WERI-Rb-1 (cell line): ENCODE data around the gene LHPP.

Experiments
- DNase-seq: peaks from one replicate; pipeline ENCODE4 v3.0.0-alpha.2; 2020
- H3K27ac ChIP-seq: fragments of 250-450 bp; sonication (Bioruptor Pico); 2 replicates; pipeline ENCODE4 v1.5.1; 2020; ENCODE audit warnings: mild to moderate bottlenecking, moderate library complexity
- H3K27me3 ChIP-seq: fragments of 250-450 bp; sonication (Bioruptor Pico); 2 replicates; pipeline ENCODE4 v1.5.1; 2021; ENCODE audit warnings: mild to moderate bottlenecking, low read depth, moderate library complexity; ENCODE audit not compliant: insufficient read depth, severe bottlenecking
- H3K36me3 ChIP-seq: fragments of 250-450 bp; sonication (Bioruptor Pico); 2 replicates; pipeline ENCODE4 v1.5.1; 2020; ENCODE audit warnings: mild to moderate bottlenecking, moderate library complexity
- H3K4me3 ChIP-seq: 2 replicates; pipeline ENCODE4 v1.5.1; 2011; ENCODE audit warnings: low read depth, mild to moderate bottlenecking, control low read depth, low read length
- H3K9me3 ChIP-seq: fragments of 250-450 bp; sonication (Bioruptor Pico); 2 replicates; pipeline ENCODE4 v1.5.1; 2021; ENCODE audit warnings: mild to moderate bottlenecking, moderate library complexity; ENCODE audit not compliant: severe bottlenecking
- CTCF ChIP-seq: IDR thresholded peaks from 2 replicates; pipeline ENCODE4 v1.5.1; 2011; ENCODE audit warnings: low read depth, mild to moderate bottlenecking, control low read depth, inconsistent platforms, low read length

Gene LHPP

DNA sequence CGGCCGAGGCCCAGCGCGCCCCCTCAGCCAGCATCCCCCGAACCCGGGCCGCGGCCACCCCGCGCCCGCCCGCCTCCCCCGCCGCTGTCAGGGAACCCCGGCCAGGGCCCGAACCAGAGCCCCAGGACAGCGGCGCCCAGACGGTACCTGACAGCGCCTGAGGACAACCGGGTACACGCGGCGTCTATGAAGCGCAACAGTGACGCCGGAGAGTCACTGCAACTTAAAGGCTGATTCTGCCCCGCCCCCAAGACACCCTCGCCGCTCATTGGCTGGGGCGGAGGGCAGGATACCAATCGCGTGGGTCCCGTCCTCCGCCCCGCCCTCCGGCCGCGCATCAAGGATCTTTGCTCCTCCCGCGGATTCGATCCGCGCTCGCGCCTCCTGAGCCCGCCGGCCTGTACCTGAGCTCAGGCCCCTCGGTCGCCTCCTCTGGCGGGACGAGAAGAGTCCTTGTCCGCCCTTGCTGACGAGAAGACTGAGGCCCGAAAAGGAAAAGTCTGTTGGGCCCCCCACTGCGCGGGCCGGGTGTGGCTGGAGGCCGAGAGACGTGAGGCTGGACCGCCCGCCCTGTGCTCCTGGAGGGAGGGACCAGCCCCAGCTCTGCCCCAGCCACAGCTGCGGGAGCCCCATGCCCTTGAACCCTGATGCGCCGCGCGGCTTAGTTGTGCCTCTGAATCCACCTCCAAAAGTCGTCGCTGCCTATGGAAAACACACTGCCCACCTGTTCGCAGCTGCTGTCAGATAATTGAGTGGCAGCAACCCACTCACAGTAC, 42.7 kb upstream of the LHPP start, which contains the start of gene OAT:
Gene OAT (minus strand): TSS at position 198 of the 776 bp plus-strand sequence. CDS start 6,752 bp downstream, outside the sequence.
- H3K27me3 ChIP-seq = no peaks in the 10 kb centered on the region
- DNase-seq = peak; percentile 98
- no peaks in the 10 kb centered on the region for H3K9me3 ChIP-seq
- H3K36me3 ChIP-seq = no peaks in the 10 kb centered on the region
- TF ChIP-seq CTCF = peak; percentile 34; the same call in 1 of the 2 replicates
- H3K27ac ChIP-seq = peak within 1 kb of the TSS; percentile 68
- H3K4me3 ChIP-seq = peak within 1 kb of the TSS; percentile 79

- DNase-seq = no peak
- H3K27me3 ChIP-seq = no peaks in the 10 kb centered on the region
- no peaks in the 10 kb centered on the region for H3K36me3 ChIP-seq
- H3K4me3 ChIP-seq = no peak overlapping the region
- no peak overlapping the region for H3K27ac ChIP-seq
- H3K9me3 ChIP-seq = no peaks in the 10 kb centered on the region
- TF ChIP-seq CTCF = no peak
Observed at GRCh38 chr10:124419635-124420034, 42.0 kb upstream of the LHPP start.

DNA sequence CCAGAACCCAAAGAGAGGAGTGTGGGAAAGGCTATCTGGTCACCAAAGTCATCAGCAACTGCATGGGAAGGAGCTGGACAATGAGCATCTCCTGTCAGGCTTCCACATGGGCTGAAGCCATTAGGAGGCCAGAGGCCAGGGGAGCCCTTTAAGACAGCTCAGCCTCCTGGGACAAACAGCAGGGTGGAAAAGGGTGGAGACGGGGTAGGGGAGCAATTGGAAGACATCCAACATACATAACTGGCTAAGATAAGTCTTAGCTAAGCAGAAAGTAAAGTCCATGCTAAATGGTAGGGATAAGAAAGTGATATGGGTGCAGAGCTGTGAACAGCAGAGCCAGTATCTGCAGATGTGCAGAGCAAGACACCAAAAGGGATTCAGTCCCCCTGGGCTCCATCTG, 41.4 kb upstream of the LHPP start:
- DNase-seq = no peak

GRCh38 chr10:124422742-124423141, 38.9 kb upstream of the LHPP start:
- no peaks in the 10 kb centered on the region for H3K9me3 ChIP-seq
- no peak for TF ChIP-seq CTCF
- DNase-seq = no peak
- no peak overlapping the region for H3K27ac ChIP-seq
- H3K27me3 ChIP-seq = no peaks in the 10 kb centered on the region
- H3K36me3 ChIP-seq = no peaks in the 10 kb centered on the region
- H3K4me3 ChIP-seq = no peak overlapping the region

More for the DNA sequence above, 41.4 kb upstream of the LHPP start:
- Histone ChIP-seq H3K4me3 (no peak overlapping the region), H3K27me3 (no peaks in the 10 kb centered on the region), H3K9me3 (no peaks in the 10 kb centered on the region), H3K36me3 (no peaks in the 10 kb centered on the region), H3K27ac (no peak overlapping the region)
- TF ChIP-seq CTCF = no peak

DNA sequence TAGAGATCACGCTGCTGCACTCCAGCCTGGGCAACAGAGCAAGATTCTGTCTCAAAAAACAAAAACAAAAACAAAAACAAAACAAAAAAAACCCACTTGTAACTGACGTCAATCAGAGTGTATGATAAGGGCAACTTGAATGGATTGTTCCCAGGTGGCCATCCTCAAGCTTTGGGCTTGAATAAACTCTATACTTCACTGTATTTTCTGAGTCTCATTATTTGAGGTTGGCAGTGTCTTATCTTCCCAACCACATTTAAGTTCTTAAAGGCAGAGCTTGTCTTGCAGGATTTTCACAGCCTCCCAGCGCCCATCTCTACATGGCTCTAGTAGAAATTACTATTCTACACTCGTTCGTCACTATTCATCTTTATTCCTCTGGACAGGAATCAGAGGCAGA, 37.8 kb upstream of the LHPP start:
- Histone ChIP-seq H3K9me3 (no peaks in the 10 kb centered on the region), H3K27ac (no peak overlapping the region), H3K36me3 (no peaks in the 10 kb centered on the region), H3K4me3 (no peak overlapping the region), H3K27me3 (no peaks in the 10 kb centered on the region)
- TF ChIP-seq CTCF = no peak
- no peak for DNase-seq
